B cell (primary cell): ENCODE measurements around the gene ATF4.

Source experiments
- EZH2 ChIP-seq: IDR thresholded peaks from 2 replicates; pipeline ENCODE4 v1.6.1; 2012; ENCODE audit warnings: borderline replicate concordance, low read depth, mild to moderate bottlenecking, moderate library complexity, low read length; ENCODE audit not compliant: insufficient read depth, poor library complexity, severe bottlenecking
- TF ChIP-seq, protein P1 (sequence below): fragments of 200-600 bp; IDR thresholded peaks from one replicate; pipeline ENCODE4 v1.8.0; 2022; ENCODE audit warnings: antibody characterized with exemption, mild to moderate bottlenecking

DNA sequence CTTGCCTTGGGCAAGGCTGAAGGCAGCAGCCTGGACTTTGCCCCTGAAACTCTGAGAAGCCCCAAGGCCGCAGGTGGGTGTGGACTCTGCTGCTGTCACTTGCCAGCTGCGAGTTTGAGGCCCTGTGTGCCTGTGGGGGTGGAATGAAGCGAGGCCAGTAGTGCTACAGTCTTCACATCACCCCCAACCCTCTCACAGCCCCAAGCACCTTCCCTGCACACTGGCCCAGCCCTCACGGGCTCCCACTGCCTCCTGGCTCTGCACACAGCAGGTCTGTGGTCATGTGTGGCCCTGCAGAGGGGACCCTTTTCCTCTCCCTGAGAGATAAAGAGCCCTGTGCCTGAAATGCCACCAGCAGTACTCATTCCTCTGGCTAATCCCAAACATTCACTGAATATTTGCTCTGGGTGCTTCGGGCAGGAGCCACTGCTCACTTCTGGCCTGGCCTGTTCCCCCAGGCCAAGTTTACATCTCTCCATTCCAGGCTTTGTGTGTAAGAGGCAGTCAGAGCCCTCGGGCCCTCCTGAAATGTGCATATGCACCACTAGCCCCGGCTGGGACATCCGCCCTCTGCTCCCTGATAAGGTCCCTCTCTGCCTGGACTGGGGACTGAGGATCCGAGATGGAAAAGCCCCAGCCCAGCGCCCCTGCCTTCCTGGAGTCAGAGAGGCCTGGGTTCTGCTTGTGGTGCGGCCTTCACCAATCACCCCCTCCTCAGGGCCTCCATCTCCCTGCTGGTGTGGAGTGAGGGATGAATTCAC, 45.8 kb upstream of the ATF4 start:
- TF ChIP-seq EZH2: no peak
- TF ChIP-seq, protein P1, sequence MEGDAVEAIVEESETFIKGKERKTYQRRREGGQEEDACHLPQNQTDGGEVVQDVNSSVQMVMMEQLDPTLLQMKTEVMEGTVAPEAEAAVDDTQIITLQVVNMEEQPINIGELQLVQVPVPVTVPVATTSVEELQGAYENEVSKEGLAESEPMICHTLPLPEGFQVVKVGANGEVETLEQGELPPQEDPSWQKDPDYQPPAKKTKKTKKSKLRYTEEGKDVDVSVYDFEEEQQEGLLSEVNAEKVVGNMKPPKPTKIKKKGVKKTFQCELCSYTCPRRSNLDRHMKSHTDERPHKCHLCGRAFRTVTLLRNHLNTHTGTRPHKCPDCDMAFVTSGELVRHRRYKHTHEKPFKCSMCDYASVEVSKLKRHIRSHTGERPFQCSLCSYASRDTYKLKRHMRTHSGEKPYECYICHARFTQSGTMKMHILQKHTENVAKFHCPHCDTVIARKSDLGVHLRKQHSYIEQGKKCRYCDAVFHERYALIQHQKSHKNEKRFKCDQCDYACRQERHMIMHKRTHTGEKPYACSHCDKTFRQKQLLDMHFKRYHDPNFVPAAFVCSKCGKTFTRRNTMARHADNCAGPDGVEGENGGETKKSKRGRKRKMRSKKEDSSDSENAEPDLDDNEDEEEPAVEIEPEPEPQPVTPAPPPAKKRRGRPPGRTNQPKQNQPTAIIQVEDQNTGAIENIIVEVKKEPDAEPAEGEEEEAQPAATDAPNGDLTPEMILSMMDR: no peak
